DMS79 treated with DMSO at 0.1 percent for 48 hours (cell line): ENCODE measurements around the gene WNK1.
"Not testable (repeated sequence)": the region's sequence is repeated elsewhere in the genome, so short reads cannot be mapped to it uniquely, and the experiment has no call there.

ENCODE experiments used
- DNase-seq: peaks from one replicate; lab custom pipeline; 2025; lab: John Stamatoyannopoulos, UW

WNK1 gene

GRCh38 chr12:751999-752694, at the start of gene WNK1:
Gene WNK1, plus strand, starts transcription at chr12:752579. Its CDS starts 987 bp downstream, at chr12:753566.
- peak; percentile 98 for DNase-seq

- DNase-seq = no peak
These were observed 47.7 kb upstream of the WNK1 start for GRCh38 chr12:704516-705242.

DNA sequence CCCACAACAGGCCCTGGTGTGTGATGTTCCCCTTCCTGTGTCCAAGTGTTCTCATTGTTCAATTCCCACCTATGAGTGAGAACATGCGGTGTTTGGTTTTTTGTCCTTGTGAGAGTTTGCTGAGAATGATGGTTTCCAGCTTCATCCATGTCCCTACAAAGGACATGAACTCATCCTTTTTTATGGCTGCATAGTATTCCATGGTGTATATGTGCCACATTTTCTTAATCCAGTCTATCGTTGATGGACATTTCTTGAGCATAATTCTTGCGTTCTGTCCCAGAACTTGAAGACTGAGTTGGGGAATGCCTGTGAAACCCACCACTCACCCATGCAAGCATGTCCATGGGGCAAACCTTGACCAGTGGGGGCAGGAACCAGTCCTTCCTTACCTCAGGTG, 44.3 kb upstream of the WNK1 start:
- DNase-seq = not testable (repeated sequence)

DNA sequence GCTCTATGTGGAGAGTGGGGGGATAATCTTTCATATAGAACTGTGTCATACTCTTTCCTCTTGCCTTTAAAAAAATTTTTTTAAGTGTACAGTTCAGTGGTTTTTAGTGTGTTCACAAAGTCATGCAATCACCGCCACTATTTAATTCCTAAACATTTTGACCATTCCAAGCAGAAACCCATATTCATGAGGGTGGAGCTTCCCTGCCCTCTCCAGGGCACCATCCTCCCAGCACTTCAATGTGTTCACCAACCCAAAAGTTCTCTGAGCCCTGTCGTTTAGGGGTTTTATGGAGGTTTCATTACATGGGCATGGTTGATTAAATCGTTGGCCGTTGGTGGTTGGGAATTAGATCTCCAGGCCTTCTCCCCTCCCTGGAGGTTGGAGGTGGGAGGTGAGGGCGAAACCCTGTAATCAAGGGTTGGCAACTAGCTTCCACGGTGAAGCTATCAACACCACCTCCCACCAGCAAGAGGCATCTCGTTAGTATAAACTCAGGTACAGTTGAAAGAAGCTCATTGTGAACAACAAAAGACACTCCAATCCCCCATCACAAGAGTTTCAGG, 42.8 kb upstream of the WNK1 start:
- no peak for DNase-seq

- no peak for DNase-seq
These were observed 40.1 kb upstream of the WNK1 start for GRCh38 chr12:712172-712863.

DNA sequence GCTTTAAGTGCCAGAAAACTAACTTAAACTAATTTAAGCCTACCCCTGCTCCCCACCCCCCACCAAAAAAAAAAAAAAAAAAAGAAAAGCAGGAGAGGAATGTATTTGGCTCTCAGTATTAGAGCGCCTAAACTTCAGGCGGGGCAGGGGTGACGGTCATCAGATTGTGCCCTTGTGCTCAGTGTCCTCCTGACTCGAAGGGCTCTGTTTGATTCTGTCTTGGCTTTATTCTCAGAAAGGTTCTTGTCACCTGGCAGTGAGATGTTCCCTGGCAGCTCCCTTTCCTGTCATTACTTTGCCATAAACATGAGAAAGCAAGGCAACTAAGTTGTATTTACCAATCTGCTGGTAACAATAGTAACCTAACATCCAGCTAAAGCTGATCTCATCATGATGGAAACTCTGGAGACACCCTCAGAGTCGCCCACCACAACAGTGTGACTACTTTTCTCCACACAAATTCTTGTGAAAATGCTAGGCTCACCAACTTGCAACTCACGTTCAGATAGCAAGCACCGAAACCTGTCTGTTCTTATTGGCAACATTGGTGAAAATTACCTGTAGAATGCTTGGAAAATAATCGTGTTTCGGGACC, 39.0 kb upstream of the WNK1 start:
- DNase-seq = no peak

DNA sequence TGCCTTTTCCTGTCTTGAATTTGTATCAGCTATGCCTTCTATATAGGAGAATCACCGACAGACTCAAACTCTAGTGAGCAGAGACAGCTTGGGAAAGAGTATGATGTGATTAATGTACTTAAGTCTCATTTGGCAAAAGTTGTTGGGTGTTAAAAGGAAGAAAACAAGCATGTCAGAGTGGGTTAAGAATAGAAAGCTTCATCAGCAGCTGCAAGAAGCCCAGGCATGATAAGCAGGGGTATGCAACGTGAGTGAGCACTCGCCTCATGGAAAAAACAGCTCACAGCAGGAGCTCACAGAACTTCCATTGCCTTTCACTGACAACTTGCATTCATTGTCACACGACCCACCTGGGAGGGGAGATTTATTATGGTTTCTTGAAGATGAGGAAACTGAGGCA, 35.9 kb upstream of the WNK1 start:
- DNase-seq = no peak

DNA sequence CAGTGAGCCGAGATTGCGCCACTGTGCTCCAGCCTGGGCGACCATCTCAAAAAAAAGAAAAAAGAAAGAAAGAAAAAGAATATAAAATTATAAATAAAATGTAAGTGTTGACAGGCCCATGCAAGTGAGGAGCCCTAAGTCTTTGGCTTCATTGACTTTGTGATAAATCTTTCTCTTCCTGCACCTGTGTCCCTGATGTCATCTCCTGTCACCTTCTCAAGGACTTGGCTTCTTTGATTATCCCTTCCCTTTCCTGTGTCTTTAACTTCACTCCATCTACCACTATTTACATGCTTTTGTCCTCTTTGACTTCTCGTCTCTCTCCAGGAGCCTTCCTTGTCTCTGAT, 33.6 kb upstream of the WNK1 start:
- no peak for DNase-seq

- no peak for DNase-seq
These were observed 32.0 kb upstream of the WNK1 start for GRCh38 chr12:720231-720941.

- DNase-seq = no peak
These were observed 28.1 kb upstream of the WNK1 start for GRCh38 chr12:724194-724855.

- no peak for DNase-seq
These were observed 27.3 kb upstream of the WNK1 start for GRCh38 chr12:725076-725475.

DNA sequence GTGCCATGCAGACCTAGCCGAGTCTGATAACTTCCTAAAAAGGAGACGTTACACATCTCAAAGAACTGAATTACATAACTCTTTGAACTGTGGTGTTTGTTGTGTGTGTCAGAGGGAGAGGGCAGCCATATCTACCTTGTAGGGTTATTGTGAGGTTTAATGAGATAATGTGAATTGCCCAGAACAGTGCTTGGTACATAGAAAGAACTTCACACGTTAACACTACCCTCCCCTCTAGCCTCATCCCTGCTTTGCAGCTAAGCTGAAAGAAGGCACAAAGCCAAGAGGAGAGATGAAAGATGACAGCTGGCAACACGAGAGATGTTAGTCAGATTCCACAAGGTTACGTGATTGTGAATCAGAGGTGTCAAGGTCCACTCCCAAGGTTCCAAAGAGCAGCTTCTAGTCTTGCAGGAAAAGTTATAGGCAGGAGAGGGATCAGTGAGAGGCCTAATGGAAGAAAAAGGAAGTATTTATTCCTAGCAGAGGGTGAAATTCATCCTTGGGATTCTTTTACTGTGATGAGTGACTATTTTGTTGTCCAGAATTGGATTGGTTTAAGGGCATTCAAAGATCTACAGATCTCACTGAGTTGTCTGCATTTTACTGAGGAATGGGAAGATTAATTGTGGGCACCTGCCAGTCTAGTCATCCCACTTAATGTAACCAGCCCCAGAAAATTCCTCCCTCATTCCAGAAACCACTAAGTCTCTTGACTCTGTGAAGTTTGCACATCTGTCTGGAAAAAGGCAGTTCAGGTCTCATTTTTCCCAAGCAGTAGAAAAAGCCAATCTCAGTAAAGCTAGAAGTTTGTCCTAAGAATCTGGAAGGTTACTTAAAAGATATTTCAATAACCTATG, 25.9 kb upstream of the WNK1 start:
- DNase-seq = no peak

DNA sequence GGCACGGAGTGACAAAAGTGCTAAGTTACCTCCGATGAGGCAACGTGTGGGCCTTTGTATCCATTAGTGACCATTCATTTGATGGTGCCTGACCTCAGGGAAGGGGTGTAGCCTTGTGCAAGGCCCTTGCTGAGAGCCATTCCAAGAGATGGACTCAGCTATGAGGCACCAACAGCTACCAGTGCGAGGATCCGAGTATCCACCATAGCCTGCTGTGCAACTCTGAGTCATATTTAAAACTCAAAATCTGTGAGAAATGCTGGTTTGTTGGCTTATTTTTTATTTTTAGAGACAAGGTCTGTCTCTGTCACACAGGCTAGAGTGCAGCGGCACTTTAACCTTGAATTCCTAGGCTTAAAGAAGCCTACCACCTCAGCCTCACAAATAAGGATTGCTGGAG, 25.1 kb upstream of the WNK1 start:
- DNase-seq = no peak

GRCh38 chr12:728781-729180, 23.6 kb upstream of the WNK1 start:
- no peak for DNase-seq

DNA sequence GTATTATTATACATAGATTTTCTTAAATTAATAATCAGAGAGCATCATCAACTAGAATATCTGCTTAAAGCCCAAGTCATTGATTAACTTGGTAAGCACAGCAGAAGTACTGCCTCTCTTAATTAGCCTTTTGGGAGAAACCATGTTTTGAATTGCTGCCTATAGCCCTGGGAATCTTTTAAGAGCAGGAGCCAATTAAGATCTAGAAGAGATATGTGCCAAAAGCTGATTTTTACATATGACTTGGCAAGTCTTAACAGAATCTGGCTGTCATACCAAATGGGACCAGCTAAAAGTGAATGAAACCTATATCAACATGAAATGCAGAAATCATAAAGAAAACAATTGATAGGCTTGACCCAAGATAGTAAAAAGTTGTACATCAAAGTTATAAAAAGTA, 23.2 kb upstream of the WNK1 start:
- DNase-seq = no peak

DNA sequence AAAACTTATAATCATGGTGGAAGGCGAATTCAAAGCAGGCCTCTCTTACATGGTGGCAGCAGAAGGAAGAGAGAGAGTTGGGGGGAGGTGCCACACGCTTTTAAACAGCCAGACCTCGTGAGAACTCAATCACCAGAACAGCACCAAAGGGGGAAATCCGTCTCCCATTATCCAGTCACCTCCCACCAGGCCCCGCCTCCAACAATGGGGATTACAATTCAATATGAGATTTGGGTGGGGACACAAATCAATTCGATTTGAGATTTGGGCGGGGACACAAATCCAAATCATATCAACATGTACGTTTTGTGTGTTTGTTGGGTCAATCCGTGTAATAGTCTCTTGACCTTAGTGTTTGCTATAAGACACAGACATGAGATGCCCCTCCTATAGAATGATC, 21.8 kb upstream of the WNK1 start:
- no peak for DNase-seq

DNA sequence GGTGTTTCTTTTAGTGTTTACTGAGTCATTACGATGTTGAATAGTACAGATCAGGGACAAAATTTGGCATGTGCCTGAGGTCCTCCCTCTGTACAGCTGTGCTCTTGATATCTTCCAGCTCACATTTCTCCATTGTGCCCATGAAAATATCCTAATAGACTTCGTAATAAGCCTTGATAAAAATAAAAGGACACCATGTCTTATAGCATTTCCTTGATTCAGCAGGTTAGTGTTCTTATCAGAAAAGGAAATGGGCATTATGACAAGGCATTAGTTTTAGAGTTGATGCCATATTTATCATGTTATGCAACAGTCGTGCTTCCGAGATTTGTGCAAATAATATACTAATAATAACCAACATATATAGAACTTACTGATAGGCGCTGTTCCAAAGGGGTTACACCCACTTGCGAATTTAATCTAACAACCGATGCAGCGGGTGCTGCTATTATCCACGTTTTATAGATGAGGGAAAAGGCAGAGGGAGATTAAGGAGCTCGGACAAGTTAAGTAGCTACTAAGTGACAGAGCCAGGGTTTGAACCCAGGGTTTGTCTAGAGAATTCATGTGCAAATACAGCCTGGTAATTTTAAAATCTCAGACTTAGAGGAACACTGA, 15.1 kb upstream of the WNK1 start:
- DNase-seq = no peak

GRCh38 chr12:738712-739111, 13.7 kb upstream of the WNK1 start:
- DNase-seq = no peak

DNA sequence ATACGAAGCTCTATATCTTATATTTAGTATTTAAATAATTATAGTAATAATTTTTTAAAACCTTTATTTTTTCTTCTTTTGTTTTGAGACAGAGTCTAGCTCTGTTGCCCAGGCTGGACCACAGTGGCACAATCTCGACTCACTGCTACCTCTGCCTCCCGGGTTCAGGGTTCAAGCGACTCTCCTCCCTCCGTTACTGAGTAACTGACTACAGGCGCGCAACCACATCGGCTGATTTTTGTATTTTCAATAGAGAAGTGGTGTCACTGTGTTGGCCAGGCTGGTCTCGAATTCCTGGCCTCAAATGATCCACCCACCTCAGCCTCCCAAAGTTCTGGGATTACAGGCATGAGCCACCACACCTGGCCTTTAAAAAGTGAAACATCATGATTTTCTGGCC, 13.0 kb upstream of the WNK1 start:
- DNase-seq = no peak

DNA sequence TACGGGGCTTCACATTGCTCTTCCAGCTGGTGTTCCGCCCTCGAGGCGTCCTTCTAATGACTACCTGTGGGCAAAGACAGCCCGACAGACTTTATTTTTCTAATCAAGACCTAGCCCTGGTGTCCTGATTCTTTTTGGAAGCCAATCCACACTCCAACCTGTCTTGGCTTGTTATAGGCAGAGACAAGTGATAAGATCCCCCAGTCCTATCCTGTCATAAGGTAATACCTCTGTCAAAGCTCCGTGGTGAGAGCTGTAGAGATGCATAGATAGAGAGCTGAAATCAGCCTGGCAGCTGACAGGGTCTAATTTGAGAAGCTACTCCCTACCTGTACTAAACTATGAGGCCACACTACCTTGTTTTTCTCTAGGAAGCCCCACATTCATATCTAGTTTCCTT, 11.5 kb upstream of the WNK1 start:
- DNase-seq = no peak
